ENCODE measurements around the gene GBX1. TPM values are rescaled to one million over a fixed set of nuclear protein-coding genes. Genes with fewer than 3 reads are reported as not detected.

Gene GBX1
- not detected for total RNA-seq
- total RNA-seq (2013) = not detected

DNA sequence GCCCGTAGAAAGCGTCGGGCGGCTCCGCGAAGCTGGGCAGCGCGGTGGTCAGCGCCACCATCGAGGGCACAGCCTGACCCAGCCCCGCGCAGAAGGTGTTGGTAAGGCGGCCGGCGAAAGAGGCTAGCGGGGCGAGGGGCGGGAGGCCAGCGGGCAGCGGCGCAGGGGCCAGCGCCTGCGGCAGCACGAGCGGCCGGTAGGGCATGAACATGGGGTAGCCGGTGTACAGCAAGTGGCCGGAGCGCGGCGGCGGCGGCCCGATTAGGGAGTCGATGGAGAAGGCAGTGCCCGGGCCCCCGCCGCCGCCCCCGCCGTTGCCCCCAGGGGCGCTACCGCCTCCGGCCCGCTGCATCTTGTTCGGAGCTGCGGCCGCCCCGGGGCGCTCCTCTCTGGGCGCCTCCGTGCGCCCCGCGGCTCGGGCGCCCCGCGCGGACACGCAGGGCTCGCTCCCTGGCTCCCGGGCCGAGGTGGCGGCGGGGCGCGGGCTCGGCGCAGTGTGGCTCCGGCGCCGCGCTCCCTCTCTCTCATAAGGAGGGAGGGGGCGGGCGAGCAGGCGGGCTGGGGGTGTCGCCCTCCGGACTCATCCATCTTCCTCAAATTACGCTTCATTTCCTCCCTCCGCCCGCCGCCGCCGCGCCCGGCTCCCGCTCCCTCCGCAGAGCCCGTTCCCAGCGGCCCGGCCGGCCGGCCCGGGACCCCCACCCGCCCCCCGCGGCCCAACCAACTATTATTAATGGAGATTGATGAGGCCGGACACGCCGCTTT is at the start of gene GBX1:
TSS of gene GBX1 (minus strand) at position 498 of the 765 bp plus-strand sequence. CDS start at position 352, 146 bp downstream.
- Histone ChIP-seq H3K9me3 (ENCODE audit: control insufficient read depth, insufficient read depth, low read length) (no peaks in the 10 kb centered on the region), H3K36me3 (ENCODE audit: control insufficient read depth, insufficient read depth, low read length) (no peaks in the 10 kb centered on the region), H3K27ac (ENCODE audit: low read length) (no peak within 1 kb of the TSS), H3K27me3 (ENCODE audit: control insufficient read depth, insufficient read depth, low read length) (peaks cover 40% of the 10 kb centered on the region), H3K4me3 (ENCODE audit: low read length) (no peak within 1 kb of the TSS), H3K4me1 (ENCODE audit: control insufficient read depth, insufficient read depth, low read length) (peaks cover 13% of the 10 kb centered on the region)
- WGBS (ENCODE audit: insufficient coverage) = 2% methylated on average over 100 of the region's 101 CpGs
- Mint-ChIP-seq H3K27me3 (ENCODE audit: low read depth in 2 of 2) (peaks cover 31 to 41% of the 10 kb centered on the region in 2 donors), H3K4me1 (peaks cover 3 to 11% of the 10 kb centered on the region in 2 donors), H3K4me3 (peak within 1 kb of the TSS; percentile 83), H3K9me3 (no peaks in the 10 kb centered on the region), H3K36me3 (no peaks in the 10 kb centered on the region), H3K27ac (peak within 1 kb of the TSS in 1 of 2 donors; percentile 14)
- DNase-seq (peak in 1 of 2 donors; percentile 53), ATAC-seq (peak in 2 of 3 donors; percentile 49 to 62)
- intact Hi-C loops (cut with micrococcal nuclease) = loop anchor here (2.0 kb wide), 1 partner anchor 77 kb away; no protein-coding TSS in a partner anchor
- no peak for TF ChIP-seq CTCF (IDR thresholded peaks at IDR 0.05)

- H3K36me3 Mint-ChIP-seq = peaks cover 16% of the 10 kb centered on the region
- H3K27ac Mint-ChIP-seq = no peak overlapping the region
- no peaks in the 10 kb centered on the region for H3K27me3 Mint-ChIP-seq (ENCODE audit: low read depth in 2 of 2)
- no peaks in the 10 kb centered on the region for H3K9me3 Mint-ChIP-seq
- ATAC-seq (no peak), DNase-seq (no peak)
- intact Hi-C loops (cut with micrococcal nuclease) = no loop called here
- TF ChIP-seq CTCF (IDR thresholded peaks at IDR 0.05) = no peak
- 97% methylated on average over 4 of the region's 5 CpGs for WGBS (ENCODE audit: insufficient coverage)
- Histone ChIP-seq H3K9me3 (ENCODE audit: control insufficient read depth, insufficient read depth, low read length) (no peaks in the 10 kb centered on the region), H3K4me3 (ENCODE audit: low read length) (no peak overlapping the region), H3K27ac (ENCODE audit: low read length) (no peak overlapping the region), H3K36me3 (ENCODE audit: control insufficient read depth, insufficient read depth, low read length) (peaks cover 64% of the 10 kb centered on the region), H3K4me1 (ENCODE audit: control insufficient read depth, insufficient read depth, low read length) (no peaks in the 10 kb centered on the region), H3K27me3 (ENCODE audit: control insufficient read depth, insufficient read depth, low read length) (no peaks in the 10 kb centered on the region)
- H3K4me1 Mint-ChIP-seq = no peaks in the 10 kb centered on the region
- no peak overlapping the region for H3K4me3 Mint-ChIP-seq
These were observed 47.9 kb upstream of the GBX1 start for GRCh38 chr7:151215396-151215795.

- Mint-ChIP-seq H3K4me1 (no peaks in the 10 kb centered on the region), H3K9me3 (no peaks in the 10 kb centered on the region), H3K27me3 (ENCODE audit: low read depth in 2 of 2) (no peaks in the 10 kb centered on the region), H3K36me3 (peaks cover 11% of the 10 kb centered on the region), H3K27ac (no peak overlapping the region), H3K4me3 (no peak overlapping the region)
- no peak overlapping the region for H3K4me3 ChIP-seq (ENCODE audit: low read length)
- H3K4me1 ChIP-seq (ENCODE audit: control insufficient read depth, insufficient read depth, low read length) = no peaks in the 10 kb centered on the region
- intact Hi-C loops (cut with micrococcal nuclease) = no loop called here
- 95% methylated on average over 3 of the region's 3 CpGs for WGBS (ENCODE audit: insufficient coverage)
- peaks cover 54% of the 10 kb centered on the region for H3K36me3 ChIP-seq (ENCODE audit: control insufficient read depth, insufficient read depth, low read length)
- TF ChIP-seq CTCF (IDR thresholded peaks at IDR 0.05) = no peak
- H3K27ac ChIP-seq (ENCODE audit: low read length) = no peak overlapping the region
- DNase-seq (no peak), ATAC-seq (no peak)
- no peaks in the 10 kb centered on the region for H3K9me3 ChIP-seq (ENCODE audit: control insufficient read depth, insufficient read depth, low read length)
- H3K27me3 ChIP-seq (ENCODE audit: control insufficient read depth, insufficient read depth, low read length) = no peaks in the 10 kb centered on the region
These were observed 46.3 kb upstream of the GBX1 start for GRCh38 chr7:151213826-151214225.
